Naive thymus-derived CD4-positive, alpha-beta T cell (primary cell): ENCODE data around the gene DNM1L. TPM values are rescaled to one million over a fixed set of nuclear protein-coding genes. Genes with fewer than 3 reads are reported as not detected.
A peak's percentile ranks its signal among the peaks of the same experiment; 100 is the strongest.

ENCODE experiments used
- ATAC-seq: fragments of 150-1000 bp; cut with Tn5 transposase; 2 replicates; pipeline ENCODE4 v1.10.0; 2021; ENCODE audit warnings: mild to moderate bottlenecking, moderate library complexity
- CTCF ChIA-PET: fragments of 350-600 bp; sonication (Branson Sonifier 250); formaldehyde crosslinking; loops from one replicate; lab custom pipeline; 2021; ENCODE audit warnings: antibody characterized with exemption; lab: Charles Lee
- POLR2A ChIA-PET: fragments of 350-600 bp; sonication (Branson Sonifier 250); formaldehyde crosslinking; loops from one replicate; lab custom pipeline; 2021; ENCODE audit warnings: antibody characterized with exemption, inconsistent platforms; lab: Charles Lee
- DNase-seq, 9 donors: peaks; one replicate each; pipeline versions ENCODE4 v3.0.0 to v3.0.0-alpha.2; 2020 to 2022; ENCODE audit warnings: mixed read lengths in 1 of 9
- H3K27ac ChIP-seq: one replicate; pipeline ENCODE4 v1.7.0; 2013; ENCODE audit warnings: mild to moderate bottlenecking, low read depth, low read length, moderate library complexity
- H3K27me3 ChIP-seq, 2 donors: one replicate each; pipeline ENCODE4 v1.7.0; 2013; ENCODE audit warnings: low read length in 2 of 2, mild to moderate bottlenecking in 2 of 2, moderate library complexity in 2 of 2; ENCODE audit not compliant: control insufficient read depth in 2 of 2, insufficient read depth in 2 of 2
- H3K36me3 ChIP-seq, 3 experiments: 1 replicate in 2 of 3; 2 replicates in 1 of 3; pipeline ENCODE4 v1.7.0; 2013; ENCODE audit warnings: low read length in 3 of 3, mild to moderate bottlenecking in 3 of 3, moderate library complexity in 1 of 3; ENCODE audit not compliant: insufficient read depth in 3 of 3, control insufficient read depth in 2 of 3
- H3K4me1 ChIP-seq, 2 donors: one replicate each; pipeline ENCODE4 v1.7.0; 2013; ENCODE audit warnings: low read length in 2 of 2, mild to moderate bottlenecking in 2 of 2, moderate library complexity in 1 of 2; ENCODE audit not compliant: control insufficient read depth in 2 of 2, insufficient read depth in 2 of 2
- H3K4me3 ChIP-seq: 2 replicates; pipeline ENCODE4 v1.7.0; 2013; ENCODE audit warnings: mild to moderate bottlenecking, low read length
- H3K9me3 ChIP-seq, 3 experiments: 1 replicate in 2 of 3; 2 replicates in 1 of 3; pipeline ENCODE4 v1.7.0; 2013; ENCODE audit warnings: low read length in 3 of 3; ENCODE audit not compliant: control insufficient read depth in 2 of 3
- H3K27ac Mint-ChIP-seq, 9 donors: one replicate each; pipeline ENCODE4 v1.8.0; 2020 to 2022; ENCODE audit warnings: mixed read lengths in 9 of 9, mild to moderate bottlenecking in 8 of 9, moderate library complexity in 5 of 9, inconsistent platforms in 2 of 9
- H3K27me3 Mint-ChIP-seq, 5 donors: one replicate each; pipeline ENCODE4 v1.8.0; 2021 to 2022; ENCODE audit warnings: mixed read lengths in 5 of 5, mild to moderate bottlenecking in 1 of 5
- H3K36me3 Mint-ChIP-seq, 5 donors: one replicate each; pipeline ENCODE4 v1.8.0; 2020 to 2022; ENCODE audit warnings: mixed read lengths in 5 of 5, mild to moderate bottlenecking in 3 of 5, inconsistent platforms in 1 of 5
- H3K4me1 Mint-ChIP-seq, 7 donors: one replicate each; pipeline ENCODE4 v1.8.0; 2020 to 2022; ENCODE audit warnings: mixed read lengths in 7 of 7, mild to moderate bottlenecking in 3 of 7, inconsistent platforms in 1 of 7
- H3K4me3 Mint-ChIP-seq, 10 donors: one replicate each; pipeline ENCODE4 v1.8.0; 2020 to 2022; ENCODE audit warnings: mild to moderate bottlenecking in 10 of 10, mixed read lengths in 10 of 10, moderate library complexity in 6 of 10, inconsistent platforms in 2 of 10
- H3K9me3 Mint-ChIP-seq, 11 donors: one replicate each; pipeline ENCODE4 v1.8.0; 2020 to 2022; ENCODE audit warnings: mixed read lengths in 11 of 11, mild to moderate bottlenecking in 4 of 11, inconsistent platforms in 1 of 11, moderate library complexity in 1 of 11
- intact Hi-C, 2 donors: fragments of 100-400 bp; cut with micrococcal nuclease; formaldehyde crosslinking; loops; one replicate each; pipeline ENCODE4 v1.15.1; 2023
- polyA plus RNA-seq, 2 donors: library from polyadenylated mRNA; unstranded; fragments of 300-500 nt; fragmentation: Illumina TruSeq; gene quantifications; one replicate each; pipeline ENCODE4 v1.2.3, GENCODE V29; 2021
- total RNA-seq, 6 experiments: library from RNA in 5 of 6; stranded (reverse) in 5 of 6; gene quantifications; 1 replicate in 5 of 6; 2 replicates in 1 of 6; pipeline ENCODE4 v1.2.3 and lab custom pipeline; 2021 to 2026

The DNM1L gene
- total RNA-seq (10 to 100 TPM; 41.6 to 68.4 (median 58.9) TPM), polyA plus RNA-seq (10 to 100 TPM; 17.4 to 28.0 TPM), total RNA-seq (lab: John Stamatoyannopoulos, UW) (78.9 reads per million, percentile 80 among the genes with 10 or more reads in this experiment)

DNA sequence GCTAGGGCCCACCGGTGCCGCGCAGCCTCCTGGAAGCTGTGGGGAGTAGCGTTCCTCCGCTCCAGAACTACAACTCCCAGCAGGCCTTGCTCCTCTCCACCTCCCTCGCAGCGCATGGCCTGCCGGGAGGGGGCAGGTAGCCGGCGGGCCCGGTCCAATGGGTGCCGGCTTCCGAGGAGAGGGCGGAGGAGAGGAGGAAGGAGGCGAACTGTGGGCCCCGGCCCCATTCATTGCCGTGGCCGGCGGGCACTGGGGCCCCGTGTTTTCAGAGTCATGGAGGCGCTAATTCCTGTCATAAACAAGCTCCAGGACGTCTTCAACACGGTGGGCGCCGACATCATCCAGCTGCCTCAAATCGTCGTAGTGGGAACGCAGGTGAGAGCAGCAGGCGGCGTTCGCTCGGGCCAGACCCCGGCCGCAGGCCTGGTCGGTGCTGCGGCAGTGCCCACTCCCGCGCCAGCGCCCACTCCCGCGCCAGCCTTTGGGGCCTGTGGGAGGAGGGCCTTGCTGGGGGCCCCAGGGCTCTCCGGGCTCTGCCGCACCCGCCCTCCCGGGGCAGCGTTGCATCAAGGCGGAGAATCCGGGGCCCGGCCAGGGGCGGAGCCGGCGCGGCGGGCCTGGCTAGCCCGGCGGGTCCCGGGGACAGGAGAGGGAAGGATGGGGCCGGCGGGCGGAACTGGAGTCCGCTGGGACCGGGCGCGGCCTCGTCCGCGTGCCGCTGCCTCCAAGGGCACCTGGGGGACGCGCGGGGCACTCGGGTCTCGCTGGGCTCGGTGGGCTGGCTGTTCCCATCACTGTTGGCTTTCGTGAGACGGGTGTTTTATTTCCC is at the start of gene DNM1L:
TSS of gene DNM1L (plus strand) at position 211 of the 829 bp plus-strand sequence. CDS start at position 274, 63 bp downstream.
- H3K27ac Mint-ChIP-seq = peak within 1 kb of the TSS; percentile 59 to 95 (median 89)
- peak; percentile 99 for ATAC-seq
- no peaks in the 10 kb centered on the region for H3K36me3 Mint-ChIP-seq
- no peaks in the 10 kb centered on the region for H3K27me3 Mint-ChIP-seq
- ChIA-PET CTCF (no interaction called here), POLR2A (interaction anchor here (0.7 to 1.0 kb wide), 2 partner anchors 76 to 90 kb away, joined by 3 read pairs; no protein-coding TSS in a partner anchor)
- H3K4me1 Mint-ChIP-seq = peaks cover 16 to 39% (median 31%) of the 10 kb centered on the region in 7 donors
- Histone ChIP-seq H3K4me1 (peaks cover 9 to 11% of the 10 kb centered on the region in 2 donors), H3K27ac (peak within 1 kb of the TSS; percentile 82), H3K9me3 (no peaks in the 10 kb centered on the region), H3K4me3 (peak within 1 kb of the TSS; percentile 83), H3K36me3 (no peaks in the 10 kb centered on the region), H3K27me3 (no peaks in the 10 kb centered on the region)
- no peaks in the 10 kb centered on the region for H3K9me3 Mint-ChIP-seq
- peak within 1 kb of the TSS; percentile 83 to 97 (median 93) for H3K4me3 Mint-ChIP-seq
- intact Hi-C loops = loop anchor here (1.0 to 10.0 kb wide), 14 partner anchors 23 to 1982 kb away; partner anchors contain the start of genes ALG10 (in 2 of the 2), CAPRIN2 (in 2 of the 2), ETFBKMT (in 2 of the 2) and SINHCAF (in 2 of the 2)
- peak; percentile 85 to 93 (median 92) for DNase-seq

DNA sequence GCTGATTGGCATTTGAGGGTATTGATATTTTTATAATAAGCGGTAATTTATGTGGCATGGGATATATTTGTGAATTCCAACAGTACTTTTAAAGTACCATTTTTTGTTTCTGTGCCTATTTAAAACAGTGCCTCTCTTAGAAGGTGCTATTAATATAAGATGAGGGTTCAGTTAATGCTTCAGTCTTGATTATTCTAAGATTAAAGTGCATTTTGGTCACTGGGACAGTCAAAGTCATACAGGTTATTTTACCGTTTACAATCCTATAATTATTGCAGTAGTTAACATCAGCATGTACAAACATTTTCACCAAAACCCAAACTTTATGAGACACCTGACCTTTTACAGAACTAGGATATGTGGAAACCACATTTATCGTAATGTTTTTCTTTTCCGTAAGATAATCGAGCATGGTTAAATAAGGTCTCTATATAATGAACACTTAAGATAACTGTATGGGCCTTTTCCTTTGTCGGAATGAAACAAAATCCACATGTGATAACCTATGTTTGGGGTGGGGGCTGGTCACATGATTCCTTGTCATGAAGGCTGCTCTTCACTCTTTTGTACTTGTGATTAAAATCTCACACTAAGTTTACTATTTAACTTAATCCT is 37.7 kb upstream of the DNM1L start:
- no peaks in the 10 kb centered on the region for H3K27me3 ChIP-seq
- no peak overlapping the region for H3K4me3 ChIP-seq
- H3K9me3 Mint-ChIP-seq = peaks cover 0 to 8% (median 0%) of the 10 kb centered on the region in 11 donors
- no peak overlapping the region for H3K27ac Mint-ChIP-seq
- no peaks in the 10 kb centered on the region for H3K36me3 Mint-ChIP-seq
- H3K27ac ChIP-seq = no peak overlapping the region
- no peaks in the 10 kb centered on the region for H3K4me1 ChIP-seq
- ATAC-seq (no peak), DNase-seq (no peak)
- peaks cover 0 to 1% (median 0%) of the 10 kb centered on the region in 5 donors for H3K27me3 Mint-ChIP-seq
- no peaks in the 10 kb centered on the region for H3K4me1 Mint-ChIP-seq
- ChIA-PET POLR2A (no interaction called here), CTCF (no interaction called here)
- no peaks in the 10 kb centered on the region for H3K36me3 ChIP-seq
- H3K4me3 Mint-ChIP-seq = no peak overlapping the region
- H3K9me3 ChIP-seq = peaks cover 0 to 4% (median 0%) of the 10 kb centered on the region in 3 experiments
- intact Hi-C loops = no loop called here

GRCh38 chr12:32644431-32644830 is 34.7 kb upstream of the DNM1L start:
- no peaks in the 10 kb centered on the region for H3K36me3 Mint-ChIP-seq
- Histone ChIP-seq H3K27me3 (no peaks in the 10 kb centered on the region), H3K9me3 (no peaks in the 10 kb centered on the region), H3K4me3 (no peak overlapping the region), H3K27ac (no peak overlapping the region), H3K36me3 (no peaks in the 10 kb centered on the region), H3K4me1 (no peaks in the 10 kb centered on the region)
- CTCF ChIA-PET = no interaction called here
- H3K27me3 Mint-ChIP-seq = no peaks in the 10 kb centered on the region
- intact Hi-C loops = no loop called here
- DNase-seq (no peak), ATAC-seq (no peak)
- H3K9me3 Mint-ChIP-seq = peaks cover 0 to 1% (median 0%) of the 10 kb centered on the region in 11 donors
- H3K4me3 Mint-ChIP-seq = no peak overlapping the region
- POLR2A ChIA-PET = no interaction called here
- H3K4me1 Mint-ChIP-seq = no peaks in the 10 kb centered on the region
- H3K27ac Mint-ChIP-seq = no peak overlapping the region

GRCh38 chr12:32647275-32647674 is 31.8 kb upstream of the DNM1L start:
- Mint-ChIP-seq H3K27me3 (no peaks in the 10 kb centered on the region), H3K36me3 (no peaks in the 10 kb centered on the region), H3K9me3 (peaks cover 0 to 1% (median 0%) of the 10 kb centered on the region in 11 donors), H3K4me1 (no peaks in the 10 kb centered on the region), H3K4me3 (no peak overlapping the region), H3K27ac (no peak overlapping the region)
- CTCF ChIA-PET = no interaction called here
- no peak for DNase-seq
- H3K4me3 ChIP-seq = no peak overlapping the region
- POLR2A ChIA-PET = no interaction called here
- intact Hi-C loops = no loop called here
- ATAC-seq = no peak
- no peaks in the 10 kb centered on the region for H3K27me3 ChIP-seq
- no peaks in the 10 kb centered on the region for H3K4me1 ChIP-seq
- no peaks in the 10 kb centered on the region for H3K36me3 ChIP-seq
- H3K27ac ChIP-seq = no peak overlapping the region
- no peaks in the 10 kb centered on the region for H3K9me3 ChIP-seq

- no peak for DNase-seq
- H3K4me1 ChIP-seq = no peaks in the 10 kb centered on the region
- no peaks in the 10 kb centered on the region for H3K27me3 Mint-ChIP-seq
- no peak overlapping the region for H3K27ac Mint-ChIP-seq
- no peak overlapping the region for H3K4me3 Mint-ChIP-seq
- H3K36me3 Mint-ChIP-seq = no peaks in the 10 kb centered on the region
- intact Hi-C loops = no loop called here
- H3K9me3 Mint-ChIP-seq = peaks cover 0 to 1% (median 0%) of the 10 kb centered on the region in 11 donors
- ChIA-PET CTCF (no interaction called here), POLR2A (no interaction called here)
- H3K4me1 Mint-ChIP-seq = no peaks in the 10 kb centered on the region
- no peak overlapping the region for H3K4me3 ChIP-seq
- no peaks in the 10 kb centered on the region for H3K9me3 ChIP-seq
- H3K27me3 ChIP-seq = no peaks in the 10 kb centered on the region
- H3K27ac ChIP-seq = no peak overlapping the region
- H3K36me3 ChIP-seq = no peaks in the 10 kb centered on the region
- ATAC-seq = no peak
Measured at GRCh38 chr12:32650508-32650907, 28.6 kb upstream of the DNM1L start.

DNA sequence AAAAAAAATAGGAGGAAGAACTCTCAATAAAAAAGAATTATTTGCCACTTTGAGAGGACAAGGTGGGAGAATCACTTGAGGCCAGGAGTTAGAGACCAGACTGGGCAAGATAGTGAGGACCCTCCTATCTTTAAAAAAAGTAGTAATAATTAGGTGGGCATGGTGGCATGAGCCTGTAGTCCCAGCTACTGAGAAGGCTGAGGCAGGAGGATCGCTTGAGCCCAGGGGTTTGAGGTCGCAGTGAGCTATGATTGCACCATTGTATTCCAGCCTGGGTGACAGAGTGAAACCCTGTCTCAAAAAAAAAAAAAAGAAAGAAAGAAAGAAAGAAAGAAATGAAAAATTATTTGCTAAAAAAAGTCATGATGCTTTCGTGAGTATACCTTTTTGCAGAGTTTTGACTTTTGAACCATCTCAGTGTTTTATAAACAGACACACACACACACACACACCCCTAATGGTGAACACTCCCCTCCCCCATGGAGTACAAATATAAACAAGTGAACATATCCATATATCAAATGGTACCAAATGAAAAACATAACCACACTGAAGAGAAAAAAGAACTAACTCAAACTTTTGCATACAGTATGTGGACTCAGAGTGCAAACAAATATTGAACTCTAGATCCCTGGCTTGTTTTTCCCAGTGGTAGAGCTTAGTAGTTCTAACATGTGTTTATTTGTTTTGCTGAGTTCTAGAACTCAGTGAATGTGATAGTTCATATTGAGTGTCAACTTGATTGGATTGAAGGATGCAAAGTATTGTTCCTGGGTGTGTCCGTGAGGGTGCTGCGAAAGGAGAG is 27.7 kb upstream of the DNM1L start:
- no peaks in the 10 kb centered on the region for H3K36me3 ChIP-seq
- no peaks in the 10 kb centered on the region for H3K4me1 ChIP-seq
- POLR2A ChIA-PET = no interaction called here
- CTCF ChIA-PET = no interaction called here
- Mint-ChIP-seq H3K4me1 (no peaks in the 10 kb centered on the region), H3K4me3 (no peak overlapping the region), H3K27me3 (no peaks in the 10 kb centered on the region), H3K9me3 (peaks cover 0 to 1% (median 0%) of the 10 kb centered on the region in 11 donors), H3K36me3 (no peaks in the 10 kb centered on the region), H3K27ac (no peak overlapping the region)
- DNase-seq (no peak), ATAC-seq (no peak)
- H3K27me3 ChIP-seq = no peaks in the 10 kb centered on the region
- no peak overlapping the region for H3K4me3 ChIP-seq
- H3K27ac ChIP-seq = no peak overlapping the region
- intact Hi-C loops = no loop called here
- H3K9me3 ChIP-seq = no peaks in the 10 kb centered on the region
